GM18502 (cell line): ENCODE measurements around the gene SPACDR.
"Not testable (repeated sequence)": the region's sequence is repeated elsewhere in the genome, so short reads cannot be mapped to it uniquely, and the experiment has no call there.

ENCODE experiments used
- ATAC-seq: cut with Tn5 transposase; IDR thresholded peaks from one replicate; pipeline ENCODE4 v1.9.1; 2021; ENCODE audit warnings: mild to moderate bottlenecking; ENCODE audit not compliant: unreplicated experiment, poor library complexity

SPACDR gene

DNA sequence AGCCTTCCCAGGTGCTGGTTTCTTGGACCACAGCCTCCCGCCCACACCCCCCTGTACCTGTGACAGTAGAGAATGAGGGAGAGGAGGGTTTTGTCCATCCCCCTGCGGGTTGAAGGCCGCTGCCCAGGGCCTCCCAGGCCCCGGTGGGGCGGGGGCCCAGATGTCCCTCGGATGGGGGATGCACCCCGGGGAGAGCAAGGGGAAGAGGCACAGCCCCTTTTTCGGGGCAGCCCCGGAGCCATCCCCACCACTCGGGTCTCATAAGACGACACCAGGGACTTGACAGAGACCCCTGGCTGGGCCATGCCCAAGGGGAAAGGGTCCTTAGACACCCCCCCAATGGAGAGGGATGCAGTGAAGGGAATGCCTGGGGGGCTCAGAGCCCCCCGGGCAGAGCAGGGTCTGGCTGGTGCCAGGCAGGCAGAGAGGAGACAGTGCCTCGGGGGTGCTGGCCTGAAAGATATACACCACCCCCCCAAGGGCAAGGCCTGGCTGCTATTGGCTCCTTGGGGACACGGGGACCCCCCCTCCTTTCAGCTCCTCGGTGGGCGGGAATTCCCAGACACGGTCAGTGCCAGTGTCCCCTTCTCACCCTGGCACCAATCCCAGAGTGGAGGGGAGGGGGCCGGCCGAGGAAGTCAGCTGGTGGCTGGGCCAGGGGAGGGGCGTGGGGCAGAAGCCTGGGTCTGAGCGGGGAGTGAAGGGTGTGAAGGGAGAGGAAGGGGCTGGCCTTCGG lies 3.7 kb upstream of the SPACDR start:
- ATAC-seq, result no peak

DNA sequence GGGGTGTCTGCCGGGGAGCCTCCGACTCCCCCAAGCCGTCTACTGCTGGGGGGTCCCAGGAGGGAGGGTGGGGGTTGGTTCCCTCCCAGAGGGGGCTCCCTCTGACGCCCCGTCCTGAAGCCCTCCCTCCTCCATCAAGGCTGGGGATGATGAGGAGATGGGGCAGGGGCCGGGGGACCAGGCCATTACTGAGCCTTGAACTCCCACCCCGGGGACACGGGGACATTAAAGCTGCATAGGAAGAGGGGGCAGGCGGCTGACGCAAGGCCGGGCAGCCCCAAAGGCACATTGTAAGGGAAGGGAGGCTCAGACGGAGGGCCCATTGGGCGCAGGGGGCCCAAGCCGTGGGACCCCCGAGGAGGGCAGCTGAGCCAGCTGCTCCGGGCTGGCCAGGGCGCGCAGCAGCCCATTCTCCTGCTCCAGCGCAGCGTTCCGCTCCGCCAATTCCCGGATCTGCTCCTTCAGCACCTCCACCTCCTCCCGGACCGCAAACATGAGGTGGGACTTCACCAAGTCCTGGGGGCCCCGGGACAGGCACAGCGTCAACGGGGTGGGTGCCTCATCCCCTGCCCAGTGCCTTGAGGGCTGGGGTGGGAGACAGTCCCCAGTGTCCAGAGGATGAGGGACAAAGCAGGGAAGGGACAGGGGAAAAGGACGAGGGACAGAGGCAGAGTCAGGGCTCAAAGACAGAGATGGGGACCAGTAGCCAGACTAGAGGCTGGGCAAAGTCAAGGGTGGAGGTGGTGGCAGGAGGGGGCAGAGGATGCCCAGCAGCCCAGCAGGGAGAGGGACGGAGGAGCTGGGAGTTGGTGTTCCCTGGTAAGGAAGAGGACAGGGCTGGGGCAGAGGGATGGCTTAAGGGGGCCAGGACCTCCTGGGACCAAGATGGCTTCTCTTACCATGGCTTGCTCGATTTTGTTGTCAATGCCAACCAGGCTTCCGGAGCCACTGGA lies 2.9 kb upstream of the SPACDR start:
- ATAC-seq, result no peak

DNA sequence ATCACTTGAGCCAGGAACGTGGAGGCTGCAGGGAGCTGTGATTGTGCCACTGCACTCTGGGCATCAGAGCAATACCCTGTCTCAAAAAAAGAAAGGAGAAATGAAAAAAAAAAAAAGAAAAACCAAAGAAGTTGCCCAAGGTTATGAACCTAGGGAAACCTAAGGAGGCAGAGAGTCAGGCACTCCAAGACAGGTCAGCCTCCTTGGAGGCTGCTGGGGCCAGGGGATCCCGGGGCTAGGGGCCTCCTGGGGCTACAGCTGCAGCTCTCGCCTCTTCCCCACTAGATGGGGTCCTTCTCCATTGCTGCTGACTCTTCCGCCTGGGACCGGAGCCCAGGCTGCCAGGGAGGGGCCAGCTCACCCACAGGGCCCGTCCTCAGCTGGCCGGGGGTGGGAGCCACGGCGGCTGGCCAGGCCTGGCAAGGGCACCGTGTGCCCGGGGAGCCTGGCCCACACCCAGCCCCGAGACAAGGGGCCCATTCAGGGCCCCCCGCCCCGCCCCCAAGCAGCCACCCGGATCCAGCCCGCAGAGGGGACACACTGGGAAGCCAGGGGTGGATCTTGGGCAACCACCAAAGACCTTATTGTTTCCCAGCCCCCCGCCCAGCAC lies 1.7 kb upstream of the SPACDR start:
- ATAC-seq, result no peak

DNA sequence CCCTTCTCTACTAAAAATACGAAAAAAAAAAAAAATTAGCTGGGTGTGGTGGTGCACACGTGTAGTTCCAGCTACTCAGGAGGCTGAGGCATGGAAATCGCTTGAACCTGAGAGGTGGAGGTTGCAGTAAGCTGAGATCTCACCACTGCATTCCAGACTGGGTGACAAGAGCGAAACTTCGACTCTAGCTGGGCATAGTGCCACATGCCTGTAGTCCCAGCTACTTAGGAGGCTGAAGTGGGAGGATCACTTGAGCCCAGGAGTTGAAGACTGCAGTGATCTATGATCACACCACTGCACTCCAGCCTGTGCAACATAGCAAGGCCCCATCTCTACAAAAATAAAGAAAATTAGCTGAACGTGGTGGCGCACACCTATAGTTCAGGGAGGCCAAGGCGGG lies 1.2 kb upstream of the SPACDR start:
- no peak for ATAC-seq

DNA sequence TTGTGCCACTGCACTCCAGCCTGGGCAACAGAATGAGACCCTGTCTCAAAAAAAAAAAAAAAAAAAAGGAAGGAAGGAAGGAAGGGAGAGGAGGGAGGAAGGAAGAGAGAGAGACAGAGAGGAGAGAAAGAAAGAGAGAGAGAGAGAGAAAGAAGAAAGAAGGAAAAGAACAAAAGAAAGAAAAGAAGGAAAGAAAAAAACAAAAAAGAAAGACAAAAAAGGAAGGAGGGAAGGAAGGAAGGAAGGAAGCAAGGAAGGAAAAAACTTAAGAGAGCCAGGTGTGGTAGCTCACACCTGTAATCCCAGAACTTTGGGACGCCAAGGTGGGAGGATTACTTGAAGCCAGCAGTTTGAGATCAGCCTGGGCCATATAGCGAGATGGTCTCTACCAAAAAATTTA lies 731 bp upstream of the SPACDR start:
- ATAC-seq, result no peak

DNA sequence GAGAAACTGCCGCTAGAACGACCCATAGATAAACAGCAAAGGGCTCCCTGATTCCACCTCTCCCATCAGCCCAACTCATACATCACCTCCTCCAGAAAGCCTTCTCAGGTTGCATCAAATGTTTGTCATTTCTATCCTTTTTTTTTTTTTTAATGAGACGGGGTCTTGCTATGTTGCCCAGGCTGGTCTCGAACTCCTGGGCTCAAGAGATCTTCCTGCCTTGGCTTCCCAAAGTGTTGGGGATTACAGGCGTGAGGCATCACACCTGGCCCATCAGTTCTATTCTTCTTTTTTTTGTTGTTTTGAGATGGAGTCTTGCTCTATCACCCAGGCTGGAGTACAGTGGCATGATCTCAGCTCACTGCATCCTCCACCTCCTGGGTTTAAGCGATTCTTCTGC lies 7.0 kb downstream of the SPACDR start:
- no peak for ATAC-seq

DNA sequence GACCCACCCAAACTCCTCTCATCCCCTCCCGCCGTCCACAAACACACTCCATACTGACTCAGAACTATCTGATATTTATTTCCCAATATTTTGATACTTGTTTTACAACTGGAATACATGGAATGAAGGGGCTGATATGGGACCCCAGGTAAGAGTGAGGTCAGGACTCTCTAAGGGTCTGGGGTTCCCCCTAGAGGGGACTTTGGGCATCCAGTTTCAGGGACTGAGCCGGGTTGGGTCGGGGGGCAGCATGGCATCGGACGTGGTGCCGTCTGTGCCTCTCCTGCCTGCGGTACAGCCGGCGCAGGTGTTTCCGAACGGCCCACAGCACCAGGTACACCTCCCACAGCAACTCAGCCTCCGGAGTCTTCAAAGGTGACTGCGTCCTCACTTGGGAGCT lies 7.5 kb downstream of the SPACDR start:
- ATAC-seq, result no peak

DNA sequence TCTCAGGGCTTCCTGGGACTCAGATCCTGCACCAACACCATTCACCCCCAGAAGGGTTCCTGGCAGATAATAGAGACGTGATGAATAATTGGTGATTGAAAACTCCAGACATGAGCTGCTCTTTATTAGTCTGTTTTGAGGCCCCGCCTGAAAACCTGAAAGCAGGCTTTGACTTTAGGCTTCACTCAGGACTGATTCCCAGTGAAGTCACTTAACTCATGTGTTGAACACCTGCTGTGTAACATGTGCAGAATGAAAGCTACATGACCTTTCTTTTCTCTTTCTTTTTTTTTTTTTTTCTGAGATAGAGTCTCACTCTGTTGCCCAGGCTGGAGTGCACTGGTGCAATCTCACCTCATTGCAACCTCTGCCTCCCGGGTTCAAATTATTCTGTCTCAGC lies 8.9 kb downstream of the SPACDR start:
- no peak for ATAC-seq

DNA sequence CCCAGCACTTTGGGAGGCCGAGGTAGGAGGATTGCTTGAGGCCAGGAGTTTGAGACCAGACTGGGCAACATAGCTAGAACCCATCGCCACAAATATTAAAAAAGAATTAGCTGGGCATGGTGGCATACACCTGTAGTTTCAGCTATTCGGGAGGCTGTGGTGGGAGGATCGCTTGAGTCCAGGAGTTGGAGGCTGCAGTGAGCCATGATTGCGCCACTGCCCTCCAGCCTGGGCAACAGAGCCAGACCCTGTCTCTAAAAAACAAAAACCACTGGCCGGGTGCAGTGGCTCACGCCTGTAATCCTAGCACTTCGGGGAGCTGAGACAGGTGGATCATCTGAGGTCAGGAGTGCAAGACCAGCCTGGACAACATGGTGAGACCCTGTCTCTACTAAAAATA lies 10.2 kb downstream of the SPACDR start:
- ATAC-seq, result not testable (repeated sequence)

DNA sequence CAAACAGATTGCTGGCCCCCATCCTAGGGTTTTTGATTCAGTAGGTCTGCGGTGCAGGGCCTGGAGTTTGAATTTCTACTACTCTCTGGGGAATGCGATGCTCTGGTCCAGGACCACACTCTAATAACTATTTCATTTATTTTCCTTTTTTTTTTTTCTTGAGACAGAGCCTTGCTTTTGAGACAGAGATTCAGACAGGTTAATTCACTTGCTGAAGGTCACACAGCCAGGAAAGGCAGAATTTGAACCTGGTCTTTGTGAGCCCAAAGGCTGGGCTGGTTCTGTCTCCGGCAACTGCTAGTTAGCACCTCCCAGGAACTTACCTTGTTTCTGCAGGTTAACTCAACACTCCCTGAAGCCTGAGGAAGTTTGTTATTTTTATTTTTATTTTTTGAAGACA lies 11.5 kb downstream of the SPACDR start:
- ATAC-seq, result no peak

DNA sequence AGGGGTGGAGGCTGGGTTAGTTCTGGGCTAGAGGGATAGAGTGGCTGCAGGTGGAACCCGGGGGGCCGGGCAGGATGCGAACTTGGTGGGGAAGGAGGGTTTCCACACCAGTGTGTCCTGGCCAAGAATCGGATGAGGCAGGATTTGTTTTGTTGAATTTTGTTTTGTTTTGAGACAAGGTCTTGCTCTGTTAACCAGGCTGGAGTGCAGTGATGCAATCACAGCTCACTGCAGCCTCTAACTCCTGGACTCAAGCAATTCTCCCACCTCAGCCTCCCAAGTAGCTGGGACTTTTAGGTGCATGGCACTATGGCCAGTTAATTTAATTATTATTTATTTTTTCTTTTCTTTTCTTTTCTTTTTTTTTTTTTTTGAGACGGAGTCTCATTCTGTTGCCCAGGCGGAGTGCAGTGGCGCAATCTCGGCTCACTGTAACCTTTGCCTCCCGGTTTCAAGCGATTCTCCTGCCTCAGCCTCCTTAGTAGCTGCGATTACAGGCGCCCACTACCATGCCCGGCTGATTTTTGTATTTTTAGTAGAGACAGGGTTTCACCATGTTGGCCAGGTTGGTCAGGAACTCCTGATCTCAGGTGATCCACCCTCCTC lies 14.8 kb downstream of the SPACDR start:
- no peak for ATAC-seq

DNA sequence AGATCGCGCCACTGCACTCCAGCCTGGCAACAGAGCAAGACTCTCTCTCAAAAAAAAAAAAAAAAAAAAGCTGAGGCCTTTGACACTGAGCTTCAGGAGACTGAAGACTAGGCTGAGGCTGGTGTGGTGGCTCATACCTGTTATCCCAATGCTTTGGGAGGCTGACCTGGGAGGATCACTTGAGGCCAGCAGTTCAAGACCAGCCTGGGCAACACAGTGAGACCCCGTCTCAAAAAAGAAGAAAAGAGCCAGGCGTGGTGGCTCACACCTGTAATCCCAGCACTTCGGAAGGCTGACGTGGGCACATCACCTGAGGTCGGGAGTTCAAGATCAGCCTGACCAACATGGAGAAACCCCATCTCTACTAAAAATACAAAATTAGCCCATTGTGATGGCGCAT lies 16.7 kb downstream of the SPACDR start:
- ATAC-seq, result not testable (repeated sequence)

DNA sequence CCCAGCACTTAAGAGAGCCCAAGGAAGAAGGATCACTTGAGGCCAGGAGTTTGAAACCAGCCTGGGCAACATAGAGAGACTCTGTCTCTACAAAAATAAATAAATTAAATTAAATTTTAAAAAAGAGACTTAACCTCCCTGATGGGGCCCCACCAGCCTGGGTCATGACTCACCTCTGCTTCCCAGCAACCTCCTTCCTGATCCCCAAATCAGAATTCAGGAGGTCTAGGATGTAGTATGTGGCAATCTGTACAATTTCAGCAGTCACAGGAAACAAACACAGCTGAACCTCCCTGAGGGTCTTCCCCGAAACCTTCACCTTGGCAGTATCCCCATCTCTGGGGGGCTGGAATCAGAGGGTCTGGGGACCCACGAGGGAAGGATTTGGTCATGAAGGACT lies 18.0 kb downstream of the SPACDR start:
- ATAC-seq, result no peak

DNA sequence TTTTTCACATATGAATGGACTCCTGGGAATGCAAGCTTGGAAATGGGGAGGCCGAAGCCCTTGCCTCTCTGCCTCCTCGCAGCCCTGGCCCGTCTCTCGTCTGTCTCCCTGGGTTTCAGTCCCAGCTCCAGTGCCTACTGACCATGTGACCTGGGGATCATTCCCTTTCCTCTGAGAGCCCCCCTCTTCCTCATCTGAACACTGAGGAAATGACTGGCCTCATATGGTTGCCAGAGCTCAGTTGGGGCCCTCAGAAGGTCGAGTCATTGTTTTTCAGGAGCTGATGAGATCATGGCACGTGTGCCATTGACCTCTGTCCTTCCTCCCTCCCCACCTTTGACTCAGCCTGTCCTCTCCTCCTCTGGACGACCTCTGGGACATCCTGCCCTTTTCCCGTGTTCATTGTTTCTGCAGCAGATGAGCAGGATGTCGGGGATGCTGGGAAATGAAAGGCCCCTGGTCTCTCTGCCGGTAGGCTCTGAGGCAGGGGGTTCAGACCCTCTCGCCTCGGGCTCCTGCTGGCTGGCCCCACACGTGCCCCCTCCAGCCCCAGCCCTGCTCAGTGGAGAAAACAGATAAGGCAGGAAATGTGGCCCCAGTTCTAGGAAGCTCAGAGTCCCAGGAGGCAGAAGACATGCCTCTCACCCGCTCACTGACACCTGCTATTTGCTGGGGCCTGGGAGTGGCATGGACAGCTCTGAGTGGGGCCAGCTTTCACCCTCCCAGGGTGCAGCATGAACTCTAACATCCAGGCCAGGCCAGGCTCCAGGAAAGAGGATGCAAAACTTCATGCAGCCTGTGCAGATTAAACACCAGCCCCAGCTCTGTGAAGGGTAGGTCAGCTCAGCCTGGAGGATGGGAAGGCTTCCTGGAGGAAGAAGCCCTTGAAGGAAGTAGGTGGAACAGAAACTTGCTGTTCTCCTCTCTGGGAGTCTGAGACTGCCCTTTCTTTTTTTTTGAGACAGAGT lies 19.5 kb downstream of the SPACDR start:
- ATAC-seq, result no peak

DNA sequence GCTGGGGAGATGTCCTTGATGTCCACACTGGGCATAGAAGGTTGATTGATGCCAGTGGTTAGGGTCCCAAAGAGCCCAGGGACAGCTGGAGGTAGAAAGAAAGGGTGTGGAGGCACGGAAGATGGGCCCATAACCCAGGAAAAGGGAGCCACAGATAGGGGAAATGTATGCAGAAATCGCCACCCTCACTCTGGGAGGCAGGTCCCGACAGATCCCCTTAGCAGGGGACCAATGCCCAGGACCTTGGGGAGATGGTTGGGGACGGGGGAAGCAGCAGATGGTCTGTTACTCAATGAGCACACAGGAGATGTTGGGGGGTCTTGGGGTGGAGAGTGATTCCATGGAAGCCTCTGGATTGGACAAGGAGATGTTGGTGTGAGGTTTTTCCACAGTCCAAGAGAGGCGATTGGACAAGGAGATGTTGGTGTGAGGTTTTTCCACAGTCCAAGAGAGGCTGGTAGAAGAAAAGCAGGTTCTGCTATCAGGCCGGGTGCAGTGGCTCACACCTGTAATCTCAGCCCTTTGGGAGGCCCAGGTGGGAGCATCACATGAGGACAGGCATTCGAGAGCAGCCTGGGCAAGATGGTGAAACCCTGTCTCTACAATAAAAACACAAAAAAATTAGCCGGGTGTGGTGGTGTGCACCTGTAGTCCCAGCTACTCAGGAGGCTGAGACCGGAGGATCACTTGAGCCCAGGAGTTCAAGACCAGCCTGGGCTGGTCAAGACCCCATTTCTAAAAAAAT lies 20.8 kb downstream of the SPACDR start:
- no peak for ATAC-seq

DNA sequence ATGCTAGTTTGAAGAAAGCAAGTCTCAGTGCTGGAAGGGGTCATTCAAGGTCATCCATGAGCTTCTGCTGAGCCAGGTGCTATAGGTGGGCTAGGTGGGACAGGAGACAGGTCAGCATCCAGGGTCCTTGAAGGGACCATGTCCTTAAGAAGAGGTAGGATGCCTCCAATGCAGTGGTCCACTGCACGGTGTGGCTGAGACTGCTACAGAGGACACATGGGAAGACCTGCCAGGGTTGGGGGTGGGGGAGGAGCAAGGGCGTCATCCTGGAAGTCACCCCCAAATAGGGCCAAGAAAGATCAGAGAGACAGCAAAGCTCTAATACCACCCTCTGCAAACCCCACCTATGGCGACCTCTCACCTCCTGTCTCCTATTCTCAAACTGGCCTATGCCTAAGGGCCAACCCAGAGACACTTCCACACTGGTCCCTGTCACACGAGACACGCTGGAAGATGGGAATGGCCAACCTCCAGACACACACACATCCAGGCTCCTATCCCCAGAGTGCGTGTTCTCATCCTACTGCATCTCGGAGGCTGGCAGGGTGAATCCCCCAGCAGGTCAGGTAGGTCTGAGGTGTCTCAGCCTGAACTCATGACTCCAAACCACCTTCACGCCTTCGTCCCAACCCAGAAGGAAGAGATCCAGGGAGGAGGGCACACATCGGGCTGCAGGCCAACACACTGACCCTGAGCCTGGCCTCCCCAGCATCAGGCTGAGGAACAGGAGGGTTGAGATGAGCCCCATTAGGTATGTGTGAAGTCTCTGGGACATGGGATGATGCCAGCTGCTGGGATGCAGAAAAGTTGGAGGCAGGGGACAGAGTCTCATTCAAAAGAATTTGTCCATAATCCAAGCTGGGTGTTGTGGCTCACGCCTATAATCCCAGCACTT lies 22.2 kb downstream of the SPACDR start:
- no peak for ATAC-seq

DNA sequence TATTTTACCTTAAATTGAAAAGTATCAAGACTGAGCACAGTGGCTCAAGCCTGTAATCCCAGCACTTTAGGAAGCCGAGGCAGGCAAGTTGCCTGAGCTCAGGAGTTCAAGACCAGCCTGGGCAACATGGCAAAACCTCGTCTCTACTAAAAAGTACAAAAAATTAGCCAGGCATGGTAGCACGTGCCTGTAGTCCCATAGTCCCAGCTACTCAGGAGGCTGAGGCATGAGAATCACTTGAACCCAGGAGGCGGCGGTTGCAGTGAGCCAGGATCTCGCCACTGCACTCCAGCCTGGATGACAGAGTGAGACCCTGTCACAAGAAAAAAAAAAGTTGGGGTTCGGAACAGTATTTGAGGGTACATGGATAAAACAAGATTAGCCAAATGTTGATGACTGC lies 24.8 kb downstream of the SPACDR start:
- not testable (repeated sequence) for ATAC-seq

DNA sequence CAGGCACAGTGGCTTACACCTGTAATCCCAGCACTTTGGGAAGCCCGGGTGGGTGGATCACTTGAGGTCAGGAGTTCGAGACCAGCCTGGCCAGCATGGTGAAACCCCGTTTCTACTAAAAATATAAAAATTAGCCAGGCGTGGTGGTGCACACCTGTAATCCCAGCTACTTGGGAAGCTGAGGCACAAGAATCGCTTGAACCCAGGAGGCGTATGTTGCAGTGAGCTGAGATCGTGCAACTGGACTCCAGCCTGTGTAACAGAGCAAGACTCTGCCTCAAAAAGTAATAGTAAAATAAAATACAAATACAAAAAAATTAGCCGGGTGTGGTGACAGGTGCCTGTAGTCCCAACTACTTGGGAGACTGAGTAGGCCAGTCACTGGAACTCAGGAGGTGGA lies 25.3 kb downstream of the SPACDR start:
- not testable (repeated sequence) for ATAC-seq
